ENCODE data around the gene SNAP25.

The SNAP25 gene

DNA sequence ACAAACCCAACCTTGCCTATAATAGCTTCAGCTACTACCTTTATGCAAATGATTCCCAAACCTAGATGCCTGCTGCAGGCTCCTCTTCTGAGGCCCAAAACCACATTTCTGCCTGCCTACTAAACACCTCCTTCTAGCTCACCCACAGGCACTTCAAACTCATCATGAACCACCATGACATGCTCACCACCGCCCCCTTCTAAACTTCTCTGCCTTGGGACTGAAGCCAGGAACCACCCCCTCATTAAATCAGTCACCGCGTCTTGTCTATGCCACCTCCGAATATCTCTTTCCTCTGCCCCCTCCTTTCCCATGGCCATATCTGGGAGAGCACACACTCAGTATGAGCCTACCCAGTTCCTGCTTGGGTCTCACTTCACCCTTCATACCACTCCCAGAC, 101.2 kb downstream of the SNAP25 start:
- Histone ChIP-seq H3K4me3 (ENCODE audit: low read depth, low read length) (no peak overlapping the region), H3K36me3 (ENCODE audit: control insufficient read depth, insufficient read depth, low read length) (no peaks in the 10 kb centered on the region), H3K9ac (ENCODE audit: low read depth, low read length) (no peak overlapping the region), H3K9me3 (ENCODE audit: control insufficient read depth, insufficient read depth, low read length) (peaks cover 13% of the 10 kb centered on the region), H3K27ac (ENCODE audit: low read depth, low read length) (no peak overlapping the region), H3K27me3 (ENCODE audit: control insufficient read depth, insufficient read depth, low read length) (no peaks in the 10 kb centered on the region), H3K4me1 (ENCODE audit: control insufficient read depth, insufficient read depth, low read length) (peaks cover 11% of the 10 kb centered on the region)

DNA sequence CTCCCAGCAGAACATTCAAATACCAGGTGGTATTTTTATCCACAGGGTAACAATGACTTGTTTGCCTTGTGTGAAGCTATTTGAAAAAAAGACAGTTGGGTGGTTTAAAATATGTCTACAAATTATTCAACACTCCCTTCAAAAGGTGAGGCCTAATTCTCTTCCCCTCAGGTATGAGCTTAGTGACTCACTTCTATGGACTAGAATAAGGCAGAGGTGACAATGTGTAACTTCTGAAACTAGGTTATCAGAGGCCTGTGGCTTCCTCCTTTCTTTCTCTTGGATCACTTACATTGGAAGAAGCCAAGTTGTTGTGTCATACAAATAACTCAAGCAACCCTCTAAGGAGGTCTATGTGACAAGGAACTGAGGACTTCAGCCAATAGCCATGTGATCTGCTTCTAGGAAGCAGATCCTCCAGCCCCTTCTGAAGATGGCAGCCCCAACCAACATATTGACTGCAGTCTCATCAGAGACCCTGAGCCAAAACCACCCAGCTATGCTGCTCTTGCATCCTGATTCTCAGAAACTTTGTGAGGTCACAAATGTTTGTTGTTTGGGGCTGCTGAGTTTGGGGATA, 102.6 kb downstream of the SNAP25 start:
- peaks cover 5% of the 10 kb centered on the region; the same call in 1 of the 2 replicates for H3K4me1 ChIP-seq (ENCODE audit: control insufficient read depth, insufficient read depth, low read length)
- H3K27me3 ChIP-seq (ENCODE audit: control insufficient read depth, insufficient read depth, low read length) = no peaks in the 10 kb centered on the region
- H3K9me3 ChIP-seq (ENCODE audit: control insufficient read depth, insufficient read depth, low read length) = peaks cover 13% of the 10 kb centered on the region
- no peak overlapping the region for H3K9ac ChIP-seq (ENCODE audit: low read depth, low read length)
- no peak overlapping the region for H3K4me3 ChIP-seq (ENCODE audit: low read depth, low read length)
- no peaks in the 10 kb centered on the region for H3K36me3 ChIP-seq (ENCODE audit: control insufficient read depth, insufficient read depth, low read length)
- H3K27ac ChIP-seq (ENCODE audit: low read depth, low read length) = no peak overlapping the region

GRCh38 chr20:10322073-10323012, 103.7 kb downstream of the SNAP25 start:
- Histone ChIP-seq H3K4me3 (ENCODE audit: low read depth, low read length) (no peak overlapping the region), H3K27ac (ENCODE audit: low read depth, low read length) (no peak overlapping the region), H3K9ac (ENCODE audit: low read depth, low read length) (no peak overlapping the region), H3K9me3 (ENCODE audit: control insufficient read depth, insufficient read depth, low read length) (peaks cover 2% of the 10 kb centered on the region; the same call in 1 of the 2 replicates), H3K4me1 (ENCODE audit: control insufficient read depth, insufficient read depth, low read length) (peaks cover 5% of the 10 kb centered on the region; the same call in 1 of the 2 replicates), H3K36me3 (ENCODE audit: control insufficient read depth, insufficient read depth, low read length) (no peaks in the 10 kb centered on the region), H3K27me3 (ENCODE audit: control insufficient read depth, insufficient read depth, low read length) (no peaks in the 10 kb centered on the region)

- no peak overlapping the region for H3K4me3 ChIP-seq (ENCODE audit: low read depth, low read length)
- peaks cover 5% of the 10 kb centered on the region; the same call in 1 of the 2 replicates for H3K4me1 ChIP-seq (ENCODE audit: control insufficient read depth, insufficient read depth, low read length)
- H3K27me3 ChIP-seq (ENCODE audit: control insufficient read depth, insufficient read depth, low read length) = no peaks in the 10 kb centered on the region
- H3K9ac ChIP-seq (ENCODE audit: low read depth, low read length) = no peak overlapping the region
- H3K36me3 ChIP-seq (ENCODE audit: control insufficient read depth, insufficient read depth, low read length) = no peaks in the 10 kb centered on the region
- H3K9me3 ChIP-seq (ENCODE audit: control insufficient read depth, insufficient read depth, low read length) = no peaks in the 10 kb centered on the region
- no peak overlapping the region for H3K27ac ChIP-seq (ENCODE audit: low read depth, low read length)
Observed at GRCh38 chr20:10323729-10324128, 105.1 kb downstream of the SNAP25 start.

GRCh38 chr20:10324198-10324847, 105.7 kb downstream of the SNAP25 start:
- H3K9me3 ChIP-seq (ENCODE audit: control insufficient read depth, insufficient read depth, low read length) = no peaks in the 10 kb centered on the region
- H3K9ac ChIP-seq (ENCODE audit: low read depth, low read length) = no peak overlapping the region
- H3K36me3 ChIP-seq (ENCODE audit: control insufficient read depth, insufficient read depth, low read length) = no peaks in the 10 kb centered on the region
- H3K27ac ChIP-seq (ENCODE audit: low read depth, low read length) = no peak overlapping the region
- H3K4me3 ChIP-seq (ENCODE audit: low read depth, low read length) = no peak overlapping the region
- no peaks in the 10 kb centered on the region for H3K27me3 ChIP-seq (ENCODE audit: control insufficient read depth, insufficient read depth, low read length)
- H3K4me1 ChIP-seq (ENCODE audit: control insufficient read depth, insufficient read depth, low read length) = peaks cover 5% of the 10 kb centered on the region; the same call in 1 of the 2 replicates

- H3K9me3 ChIP-seq (ENCODE audit: control insufficient read depth, insufficient read depth, low read length) = no peaks in the 10 kb centered on the region
- H3K36me3 ChIP-seq (ENCODE audit: control insufficient read depth, insufficient read depth, low read length) = no peaks in the 10 kb centered on the region
- no peaks in the 10 kb centered on the region for H3K27me3 ChIP-seq (ENCODE audit: control insufficient read depth, insufficient read depth, low read length)
- H3K27ac ChIP-seq (ENCODE audit: low read depth, low read length) = no peak overlapping the region
- peaks cover 6% of the 10 kb centered on the region; the same call in 1 of the 2 replicates for H3K4me1 ChIP-seq (ENCODE audit: control insufficient read depth, insufficient read depth, low read length)
- no peak overlapping the region for H3K9ac ChIP-seq (ENCODE audit: low read depth, low read length)
- H3K4me3 ChIP-seq (ENCODE audit: low read depth, low read length) = no peak overlapping the region
Observed at GRCh38 chr20:10328897-10329255, 110.2 kb downstream of the SNAP25 start.

- Histone ChIP-seq H3K4me3 (ENCODE audit: low read depth, low read length) (no peak overlapping the region), H3K27me3 (ENCODE audit: control insufficient read depth, insufficient read depth, low read length) (no peaks in the 10 kb centered on the region), H3K36me3 (ENCODE audit: control insufficient read depth, insufficient read depth, low read length) (no peaks in the 10 kb centered on the region), H3K9ac (ENCODE audit: low read depth, low read length) (no peak overlapping the region), H3K4me1 (ENCODE audit: control insufficient read depth, insufficient read depth, low read length) (peaks cover 6% of the 10 kb centered on the region; the same call in 1 of the 2 replicates), H3K9me3 (ENCODE audit: control insufficient read depth, insufficient read depth, low read length) (no peaks in the 10 kb centered on the region), H3K27ac (ENCODE audit: low read depth, low read length) (no peak overlapping the region)
Observed at GRCh38 chr20:10329387-10330005, 110.9 kb downstream of the SNAP25 start.

GRCh38 chr20:10330071-10330470, 111.4 kb downstream of the SNAP25 start:
- Histone ChIP-seq H3K9ac (ENCODE audit: low read depth, low read length) (no peak overlapping the region), H3K4me3 (ENCODE audit: low read depth, low read length) (no peak overlapping the region), H3K9me3 (ENCODE audit: control insufficient read depth, insufficient read depth, low read length) (no peaks in the 10 kb centered on the region), H3K27me3 (ENCODE audit: control insufficient read depth, insufficient read depth, low read length) (no peaks in the 10 kb centered on the region), H3K4me1 (ENCODE audit: control insufficient read depth, insufficient read depth, low read length) (peaks cover 6% of the 10 kb centered on the region; the same call in 1 of the 2 replicates), H3K27ac (ENCODE audit: low read depth, low read length) (no peak overlapping the region), H3K36me3 (ENCODE audit: control insufficient read depth, insufficient read depth, low read length) (no peaks in the 10 kb centered on the region)

DNA sequence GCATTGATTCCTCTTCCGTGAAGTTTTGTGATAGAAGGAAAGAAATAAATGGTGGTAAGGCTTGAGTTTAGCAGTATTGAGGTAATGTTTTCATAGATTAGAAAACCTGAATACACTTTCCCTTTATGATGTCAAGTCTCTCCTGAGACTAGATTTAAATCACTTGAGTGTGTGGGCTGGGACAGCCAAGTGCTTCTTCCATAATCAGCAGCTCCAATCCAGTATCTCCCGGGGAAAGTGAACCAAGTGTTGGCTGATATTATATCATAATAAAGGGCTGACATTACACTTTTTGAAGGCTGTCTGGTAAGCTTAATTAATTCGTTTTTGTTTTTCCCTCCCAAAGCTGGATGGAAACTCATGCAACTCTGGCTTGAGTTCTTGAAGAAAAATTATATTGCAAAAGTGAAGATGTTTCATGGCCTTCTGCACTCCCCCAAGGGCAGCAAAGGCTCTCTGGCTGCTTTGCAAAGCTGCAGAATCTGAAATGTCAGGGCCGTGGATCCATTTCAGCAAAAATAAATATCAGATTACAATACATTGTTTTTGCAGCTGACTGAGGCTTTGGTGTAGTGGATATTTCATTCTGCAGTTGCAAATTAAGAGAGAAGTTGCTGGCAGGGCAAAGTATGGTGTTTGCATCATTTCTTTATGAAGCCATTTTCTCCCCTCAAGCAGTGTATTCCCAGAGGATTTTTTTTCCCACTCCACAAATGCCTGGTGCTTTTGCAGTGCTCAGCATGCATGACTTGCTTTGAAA, 114.2 kb downstream of the SNAP25 start:
- H3K27ac ChIP-seq (ENCODE audit: low read depth, low read length) = no peak overlapping the region
- H3K9me3 ChIP-seq (ENCODE audit: control insufficient read depth, insufficient read depth, low read length) = no peaks in the 10 kb centered on the region
- H3K4me3 ChIP-seq (ENCODE audit: low read depth, low read length) = no peak overlapping the region
- H3K9ac ChIP-seq (ENCODE audit: low read depth, low read length) = no peak overlapping the region
- H3K36me3 ChIP-seq (ENCODE audit: control insufficient read depth, insufficient read depth, low read length) = no peaks in the 10 kb centered on the region
- H3K27me3 ChIP-seq (ENCODE audit: control insufficient read depth, insufficient read depth, low read length) = no peaks in the 10 kb centered on the region
- peaks cover 6% of the 10 kb centered on the region; the same call in 1 of the 2 replicates for H3K4me1 ChIP-seq (ENCODE audit: control insufficient read depth, insufficient read depth, low read length)
